Upper lobe of left lung (tissue), 6 donors: ENCODE results near the gene MNX1. TPM values are rescaled to one million over a fixed set of nuclear protein-coding genes. Genes with fewer than 3 reads are reported as not detected.

Experiments
- ATAC-seq, 2 donors: fragments of 200-7000 bp; cut with Tn5 transposase; one replicate each; pipeline ENCODE4 v1.9.1; 2022; ENCODE audit warnings: mild to moderate bottlenecking in 2 of 2, moderate library complexity in 2 of 2; ENCODE audit not compliant: low FRiP score in 2 of 2
- DNase-seq, 2 donors: peaks; one replicate each; pipeline ENCODE4 v3.0.0-alpha.2; 2019 to 2020
- H3K27ac ChIP-seq, 4 donors: fragments of 200-600 bp; sonication (generic); one replicate each; pipeline ENCODE4 v1.5.1; 2016 to 2019
- H3K27me3 ChIP-seq, 4 donors: fragments of 200-600 bp; sonication (generic); one replicate each; pipeline ENCODE4 v1.5.1; 2017 to 2019
- H3K36me3 ChIP-seq, 4 donors: fragments of 200-600 bp; sonication (generic); one replicate each; pipeline ENCODE4 v1.5.1; 2016 to 2019
- H3K4me1 ChIP-seq, 4 donors: fragments of 200-600 bp; sonication (generic); one replicate each; pipeline ENCODE4 v1.5.1; 2018 to 2019
- H3K4me3 ChIP-seq, 4 donors: fragments of 200-600 bp; sonication (generic); one replicate each; pipeline ENCODE4 v1.5.1; 2017 to 2019; ENCODE audit warnings: mild to moderate bottlenecking in 2 of 4, moderate library complexity in 1 of 4
- H3K9me3 ChIP-seq, 4 donors: fragments of 200-600 bp; sonication (generic); one replicate each; pipeline ENCODE4 v1.5.1; 2018 to 2019
- CTCF ChIP-seq, 6 experiments: fragments of 450-650 bp in 4 of 6; fragments of 200-600 bp in 2 of 6; sonication (generic) in 2 of 6; IDR thresholded peaks; one replicate each; pipeline ENCODE4 v1.5.1; 2016 to 2019; ENCODE audit warnings: antibody characterized with exemption in 6 of 6
- EP300 ChIP-seq, 4 donors: sonication (generic); formaldehyde crosslinking; IDR thresholded peaks; one replicate each; pipeline ENCODE4 v1.5.1; 2017; ENCODE audit warnings: antibody characterized with exemption in 4 of 4, control low read depth in 2 of 4
- POLR2A ChIP-seq, 4 donors: fragments of 450-650 bp; IDR thresholded peaks; one replicate each; pipeline ENCODE4 v1.5.1; 2016 to 2017; ENCODE audit warnings: antibody characterized with exemption in 4 of 4, mild to moderate bottlenecking in 2 of 4
- POLR2AphosphoS5 ChIP-seq, 2 donors: sonication (generic); formaldehyde crosslinking; IDR thresholded peaks; one replicate each; pipeline ENCODE4 v1.5.1; 2017; ENCODE audit warnings: antibody characterized with exemption in 2 of 2
- WGBS, 2 donors: methylation state at CpG; one replicate each; pipeline ENCODE4 v1.1.5; 2017 to 2018; 5-methylcytosine and 5-hydroxymethylcytosine counted together
- total RNA-seq, 6 donors: library from RNA; depleted of rRNA in 4 of 6; stranded (reverse); fragments of >200 nt in 4 of 6; gene quantifications; one replicate each; pipeline versions ENCODE4 v1.1.0 to v1.2.1, GENCODE V29; 2016 to 2021
- donor health status: DM: no; HTN: no; CAD: no; lungs with moderate emphysema.
- donor health status: DM: no; HTN: yes; CAD: no; lungs with severe emphysema.

The MNX1 gene
- 1 to 10 TPM in 1 of 6 donors, under 1 TPM in 2, not detected in 3; 0.46 to 1.5 (median 0.98) TPM for total RNA-seq

- Histone ChIP-seq H3K9me3 (no peaks in the 10 kb centered on the region), H3K4me1 (peaks cover 14 to 32% (median 27%) of the 10 kb centered on the region in 4 donors), H3K27ac (no peak within 1 kb of the TSS), H3K36me3 (no peaks in the 10 kb centered on the region), H3K27me3 (peaks cover 0 to 76% (median 44%) of the 10 kb centered on the region in 4 donors), H3K4me3 (peak within 1 kb of the TSS; percentile 25 to 71 (median 58))
- DNase-seq (peak; percentile 70 to 96), ATAC-seq (peak; percentile 79 to 84)
- TF ChIP-seq POLR2A (IDR thresholded peaks at IDR 0.05) (peak in 1 of 4 donors; percentile 42), POLR2AphosphoS5 (IDR thresholded peaks at IDR 0.05) (no peak)
- 2% methylated on average over 9 of the region's 87 CpGs; no CpG with 5 or more reads in 1 of the 2 donors for WGBS, 2 donors
Measured at GRCh38 chr7:157010588-157011332, at the start of gene MNX1. MNX1 (minus strand) TSS chr7:157010663; CDS start chr7:157010350, 313 bp downstream.

GRCh38 chr7:157059534-157059933, 49.1 kb upstream of the MNX1 start:
- H3K4me1 ChIP-seq = no peaks in the 10 kb centered on the region
- H3K36me3 ChIP-seq = no peaks in the 10 kb centered on the region
- H3K4me3 ChIP-seq = no peak overlapping the region
- 57 to 67% methylated on average over 4 of the region's 4 CpGs for WGBS, 2 donors
- DNase-seq = no peak
- H3K27me3 ChIP-seq = no peaks in the 10 kb centered on the region
- H3K27ac ChIP-seq = no peak overlapping the region
- H3K9me3 ChIP-seq = peaks cover 0 to 9% (median 5%) of the 10 kb centered on the region in 4 donors
- ATAC-seq = no peak
- TF ChIP-seq CTCF (IDR thresholded peaks at IDR 0.05) (no peak), POLR2AphosphoS5 (IDR thresholded peaks at IDR 0.05) (no peak), EP300 (IDR thresholded peaks at IDR 0.05) (no peak), POLR2A (IDR thresholded peaks at IDR 0.05) (no peak)

- Histone ChIP-seq H3K9me3 (peaks cover 0 to 9% (median 3%) of the 10 kb centered on the region in 4 donors), H3K27me3 (no peaks in the 10 kb centered on the region), H3K4me1 (no peaks in the 10 kb centered on the region), H3K27ac (no peak overlapping the region), H3K4me3 (no peak overlapping the region), H3K36me3 (no peaks in the 10 kb centered on the region)
- WGBS, 2 donors = 82 to 86% methylated on average over 10 of the region's 10 CpGs
- ATAC-seq (peak in 1 of 2 donors; percentile 64), DNase-seq (peak in 1 of 2 donors; percentile 25)
- TF ChIP-seq CTCF (IDR thresholded peaks at IDR 0.05) = no peak
- no peak for TF ChIP-seq POLR2AphosphoS5 (IDR thresholded peaks at IDR 0.05)
- no peak for TF ChIP-seq EP300 (IDR thresholded peaks at IDR 0.05)
Measured at GRCh38 chr7:157058701-157059100, 48.2 kb upstream of the MNX1 start.

- DNase-seq (peak in 1 of 2 donors; percentile 33), ATAC-seq (no peak)
- H3K27ac ChIP-seq = no peak overlapping the region
- no peaks in the 10 kb centered on the region for H3K27me3 ChIP-seq
- WGBS, 2 donors = 61 to 77% methylated on average over 5 to 8 of the region's 8 CpGs
- H3K36me3 ChIP-seq = no peaks in the 10 kb centered on the region
- no peaks in the 10 kb centered on the region for H3K4me1 ChIP-seq
- peaks cover 0 to 9% (median 3%) of the 10 kb centered on the region in 4 donors for H3K9me3 ChIP-seq
- no peak for TF ChIP-seq EP300 (IDR thresholded peaks at IDR 0.05)
- H3K4me3 ChIP-seq = no peak overlapping the region
Measured at GRCh38 chr7:157058068-157058467, 47.6 kb upstream of the MNX1 start.

GRCh38 chr7:157056957-157057902, 46.8 kb upstream of the MNX1 start:
- Histone ChIP-seq H3K9me3 (peaks cover 0 to 6% (median 3%) of the 10 kb centered on the region in 4 donors), H3K27me3 (no peaks in the 10 kb centered on the region), H3K4me1 (no peaks in the 10 kb centered on the region), H3K36me3 (no peaks in the 10 kb centered on the region), H3K4me3 (no peak overlapping the region), H3K27ac (no peak overlapping the region)
- ATAC-seq (no peak), DNase-seq (no peak)
- TF ChIP-seq POLR2AphosphoS5 (IDR thresholded peaks at IDR 0.05) (no peak), POLR2A (IDR thresholded peaks at IDR 0.05) (no peak), EP300 (IDR thresholded peaks at IDR 0.05) (no peak), CTCF (IDR thresholded peaks at IDR 0.05) (no peak)
- 70 to 71% methylated on average over 15 to 16 of the region's 16 CpGs for WGBS, 2 donors
